Spleen (tissue), 11 donors: ENCODE measurements around the gene APOBEC3C. TPM values are rescaled to one million over a fixed set of nuclear protein-coding genes. Genes with fewer than 3 reads are reported as not detected.
"Not testable (repeated sequence)": the region's sequence is repeated elsewhere in the genome, so short reads cannot be mapped to it uniquely, and the experiment has no call there.

Experiments
- DNase-seq: peaks from one replicate; pipeline ENCODE4 v3.0.0-alpha.2; 2020
- H3K27ac ChIP-seq, 8 donors: fragments of 200-600 bp; sonication (generic) in 7 of 8; 1 replicate in 4 of 8; 2 replicates in 4 of 8; pipeline versions ENCODE4 v1.5.0 to v1.8.0; 2016 to 2021; ENCODE audit warnings: inconsistent platforms in 4 of 8, mild to moderate bottlenecking in 4 of 8, moderate library complexity in 1 of 8
- H3K27me3 ChIP-seq, 7 donors: fragments of 200-600 bp; sonication (generic) in 6 of 7; replicated peaks in 1 of 7; 1 replicate in 4 of 7; 2 replicates in 3 of 7; pipeline versions ENCODE4 v1.5.0 to v1.8.0; 2016 to 2021; ENCODE audit warnings: inconsistent platforms in 3 of 7, mild to moderate bottlenecking in 1 of 7
- H3K36me3 ChIP-seq, 6 donors: fragments of 200-600 bp; sonication (generic) in 5 of 6; 1 replicate in 4 of 6; 2 replicates in 2 of 6; pipeline versions ENCODE4 v1.5.0 to v1.8.0; 2016 to 2021; ENCODE audit warnings: inconsistent platforms in 2 of 6
- H3K4me1 ChIP-seq, 6 donors: fragments of 200-600 bp; sonication (generic) in 5 of 6; 1 replicate in 3 of 6; 2 replicates in 3 of 6; pipeline versions ENCODE4 v1.5.0 to v1.8.0; 2016 to 2021; ENCODE audit warnings: inconsistent platforms in 3 of 6
- H3K4me3 ChIP-seq, 8 donors: fragments of 200-600 bp; sonication (generic) in 7 of 8; 1 replicate in 4 of 8; 2 replicates in 4 of 8; pipeline versions ENCODE4 v1.5.0 to v1.8.0; 2016 to 2021; ENCODE audit warnings: inconsistent platforms in 4 of 8, mild to moderate bottlenecking in 4 of 8, moderate library complexity in 2 of 8
- H3K9me3 ChIP-seq, 8 donors: fragments of 200-600 bp; sonication (generic) in 7 of 8; 1 replicate in 4 of 8; 2 replicates in 4 of 8; pipeline versions ENCODE4 v1.5.0 to v1.8.0; 2016 to 2021; ENCODE audit warnings: inconsistent platforms in 4 of 8
- POLR2A ChIP-seq, 3 donors: fragments of 450-650 bp; IDR thresholded peaks; one replicate each; pipeline ENCODE4 v1.5.1; 2017; ENCODE audit warnings: antibody characterized with exemption in 3 of 3, mild to moderate bottlenecking in 1 of 3
- POLR2AphosphoS5 ChIP-seq, 3 donors: sonication (generic); formaldehyde crosslinking; IDR thresholded peaks; one replicate each; pipeline ENCODE4 v1.5.1; 2017; ENCODE audit warnings: antibody characterized with exemption in 3 of 3
- WGBS, 5 donors: extraction: QIAGEN DNeasy Blood & Tissue Kit in 3 of 5; methylation state at CpG; one replicate each; pipeline versions ENCODE4 v1.1.5 to v1.1.7; 2013 to 2018; 5-methylcytosine and 5-hydroxymethylcytosine counted together
- intact Hi-C: fragments of 100-400 bp; cut with DNase I; formaldehyde crosslinking; loops from one replicate; pipeline ENCODE4 v1.15.0; 2023; ENCODE audit warnings: low total_unique reads
- polyA plus RNA-seq, 3 donors: library from polyadenylated mRNA; stranded (reverse); fragments of 200-250 nt; gene quantifications; one replicate each; pipeline ENCODE4 v1.2.1, GENCODE V29; 2013
- total RNA-seq, 7 donors: library from RNA; depleted of rRNA in 3 of 7; stranded (reverse); fragments of >200 nt in 3 of 7; fragmentation: NEBNext Ultra II Directional in 4 of 7; extraction: Animal tissue kit (Norgen Biotek cat#: 25700) in 4 of 7; gene quantifications; one replicate each; pipeline versions ENCODE4 v1.1.0 to v1.2.1, GENCODE V29; 2016 to 2021
- TF ChIP-seq, protein P1 (sequence below), 11 experiments: fragments of 200-600 bp in 7 of 11; fragments of 450-650 bp in 4 of 11; sonication (generic) in 4 of 11; IDR thresholded peaks in 8 of 11; conservative IDR thresholded peaks in 3 of 11; 1 replicate in 7 of 11; 2 replicates in 4 of 11; pipeline versions ENCODE4 v1.4.0 to v1.8.0; 2016 to 2021; ENCODE audit warnings: antibody characterized with exemption in 11 of 11, inconsistent platforms in 4 of 11, mild to moderate bottlenecking in 1 of 11
- donor health status: healthy with polysubstance abuse.
- donor health status: DM: no; HTN: no; CAD: no; lungs with moderate emphysema.
- donor health status: DM: no; HTN: no; CAD: no.
- donor health status: Bipolar disorder and iron deficiency.
- donor health status: healthy.
- donor health status: DM: no; HTN: no; CAD: no.
- donor health status: DM: yes; HTN: yes; CAD: no.

APOBEC3C gene
- total and polyA plus RNA-seq, 10 donors = 23.5 to 72.4 (median 49.7) TPM

DNA sequence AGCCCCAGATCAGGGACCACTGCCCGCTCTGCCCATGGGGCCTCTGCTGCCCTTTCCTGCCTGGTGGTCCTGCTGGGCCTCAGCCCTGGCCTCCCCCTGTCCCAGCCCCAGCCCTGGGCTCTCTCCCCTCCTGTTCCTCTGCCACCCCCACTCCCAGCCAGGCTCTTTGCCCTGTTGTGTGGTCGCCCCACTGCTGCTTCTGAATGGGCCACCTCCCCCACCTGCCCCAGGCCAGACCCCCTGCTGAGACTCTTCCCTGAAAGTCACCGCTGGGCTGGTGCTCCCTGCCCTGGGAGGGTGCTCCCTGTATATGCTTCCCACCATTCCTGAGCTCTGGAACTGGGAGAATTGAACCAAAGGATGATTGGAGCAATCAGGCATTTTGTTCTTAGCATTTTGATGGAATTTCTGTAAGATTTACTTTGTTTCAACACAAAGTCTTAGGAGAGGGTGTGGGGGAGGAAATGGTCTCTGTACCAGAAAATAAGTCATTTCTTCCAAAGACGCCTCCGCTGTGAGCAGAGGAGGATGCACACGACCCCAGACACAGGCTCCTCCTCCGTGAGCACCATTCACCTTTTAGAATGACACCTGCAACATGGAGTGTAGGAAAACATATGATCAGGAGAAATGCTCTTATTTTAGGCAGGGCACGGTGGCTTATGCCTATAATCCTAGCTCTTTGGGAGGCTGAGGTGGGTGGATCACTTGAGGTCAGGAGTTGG, 26.7 kb upstream of the APOBEC3C start:
- Histone ChIP-seq H3K4me1 (peaks cover 2 to 23% (median 8%) of the 10 kb centered on the region in 6 donors), H3K27me3 (no peaks in the 10 kb centered on the region), H3K36me3 (no peaks in the 10 kb centered on the region), H3K4me3 (no peak overlapping the region), H3K9me3 (peaks cover 0 to 11% (median 0%) of the 10 kb centered on the region in 8 donors), H3K27ac (no peak overlapping the region)
- intact Hi-C loops = no loop called here
- 82 to 91% (median 88%) methylated on average over 7 to 8 of the region's 8 CpGs; no CpG with 5 or more reads in 1 of the 5 donors for WGBS, 5 donors
- DNase-seq = no peak
- TF ChIP-seq POLR2A (IDR thresholded peaks at IDR 0.05) (no peak), POLR2AphosphoS5 (IDR thresholded peaks at IDR 0.05) (no peak)
- TF ChIP-seq, protein P1, sequence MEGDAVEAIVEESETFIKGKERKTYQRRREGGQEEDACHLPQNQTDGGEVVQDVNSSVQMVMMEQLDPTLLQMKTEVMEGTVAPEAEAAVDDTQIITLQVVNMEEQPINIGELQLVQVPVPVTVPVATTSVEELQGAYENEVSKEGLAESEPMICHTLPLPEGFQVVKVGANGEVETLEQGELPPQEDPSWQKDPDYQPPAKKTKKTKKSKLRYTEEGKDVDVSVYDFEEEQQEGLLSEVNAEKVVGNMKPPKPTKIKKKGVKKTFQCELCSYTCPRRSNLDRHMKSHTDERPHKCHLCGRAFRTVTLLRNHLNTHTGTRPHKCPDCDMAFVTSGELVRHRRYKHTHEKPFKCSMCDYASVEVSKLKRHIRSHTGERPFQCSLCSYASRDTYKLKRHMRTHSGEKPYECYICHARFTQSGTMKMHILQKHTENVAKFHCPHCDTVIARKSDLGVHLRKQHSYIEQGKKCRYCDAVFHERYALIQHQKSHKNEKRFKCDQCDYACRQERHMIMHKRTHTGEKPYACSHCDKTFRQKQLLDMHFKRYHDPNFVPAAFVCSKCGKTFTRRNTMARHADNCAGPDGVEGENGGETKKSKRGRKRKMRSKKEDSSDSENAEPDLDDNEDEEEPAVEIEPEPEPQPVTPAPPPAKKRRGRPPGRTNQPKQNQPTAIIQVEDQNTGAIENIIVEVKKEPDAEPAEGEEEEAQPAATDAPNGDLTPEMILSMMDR (IDR thresholded peaks at IDR 0.05 in 8 of 11, conservative IDR thresholded peaks at IDR 0.05 in 3 of 11) = no peak

DNA sequence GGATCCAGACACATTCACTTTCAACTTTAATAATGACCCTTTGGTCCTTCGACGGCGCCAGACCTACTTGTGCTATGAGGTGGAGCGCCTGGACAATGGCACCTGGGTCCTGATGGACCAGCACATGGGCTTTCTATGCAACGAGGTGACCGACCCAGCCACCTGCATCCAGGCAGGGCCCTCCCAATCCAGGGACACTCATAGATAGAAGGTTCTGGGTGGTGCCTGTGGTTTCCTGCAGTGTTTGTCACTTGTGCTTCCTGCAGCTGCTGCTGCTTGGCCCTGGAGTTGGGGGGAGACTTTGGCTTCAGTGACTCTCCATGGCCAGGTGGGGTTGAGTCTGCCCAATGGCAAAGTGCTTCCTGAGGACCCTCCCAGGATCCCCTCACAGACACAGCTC, 24.6 kb upstream of the APOBEC3C start:
- H3K4me1 ChIP-seq = peaks cover 0 to 10% (median 3%) of the 10 kb centered on the region in 6 donors
- intact Hi-C loops = no loop called here
- H3K9me3 ChIP-seq = peaks cover 0 to 1% (median 0%) of the 10 kb centered on the region in 8 donors
- no peak overlapping the region for H3K4me3 ChIP-seq
- DNase-seq = no peak
- TF ChIP-seq POLR2AphosphoS5 (IDR thresholded peaks at IDR 0.05) = no peak
- TF ChIP-seq, protein P1 (IDR thresholded peaks at IDR 0.05 in 8 of 11, conservative IDR thresholded peaks at IDR 0.05 in 3 of 11) = no peak
- TF ChIP-seq POLR2A (IDR thresholded peaks at IDR 0.05) = no peak
- H3K36me3 ChIP-seq = no peaks in the 10 kb centered on the region
- no peaks in the 10 kb centered on the region for H3K27me3 ChIP-seq
- H3K27ac ChIP-seq = no peak overlapping the region
- 64 to 77% (median 70%) methylated on average over 6 of the region's 6 CpGs; no CpG with 5 or more reads in 1 of the 5 donors for WGBS, 5 donors

DNA sequence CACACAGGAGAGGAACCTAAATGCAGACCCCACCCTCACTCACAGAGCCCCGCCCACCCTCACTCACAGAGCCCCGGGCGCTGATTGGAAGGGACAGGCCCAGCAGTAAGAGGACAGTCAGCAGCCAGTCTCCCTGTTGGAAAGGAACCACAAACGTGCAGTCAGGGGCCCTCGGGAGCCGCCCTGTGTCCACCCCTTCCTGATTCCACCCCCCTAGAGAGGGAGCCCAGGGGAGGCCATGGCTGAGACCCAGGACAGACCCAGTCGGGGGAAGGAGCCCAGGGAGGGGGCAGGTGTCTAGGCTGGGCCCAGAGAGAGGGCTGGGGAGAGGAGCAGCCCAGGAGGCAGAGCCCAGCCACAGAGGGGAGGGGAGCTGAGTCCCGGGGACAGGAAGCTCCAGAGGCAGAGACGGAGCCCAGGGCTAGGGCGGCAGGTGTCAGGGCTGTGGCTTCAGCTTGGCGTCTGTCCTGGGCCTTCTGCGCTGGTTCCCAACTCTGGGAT, 21.1 kb upstream of the APOBEC3C start:
- H3K4me3 ChIP-seq, DNase-seq, H3K36me3 ChIP-seq, H3K4me1 ChIP-seq, intact Hi-C loops, H3K9me3 ChIP-seq: not testable (repeated sequence)
- Histone ChIP-seq H3K27ac (peak overlapping the region in 2 of 8 donors; percentile 16 to 49), H3K27me3 (peaks cover 0 to 15% (median 0%) of the 10 kb centered on the region in 7 donors)
- WGBS, 5 donors = 23 to 36% (median 28%) methylated on average over 8 to 12 of the region's 12 CpGs

DNA sequence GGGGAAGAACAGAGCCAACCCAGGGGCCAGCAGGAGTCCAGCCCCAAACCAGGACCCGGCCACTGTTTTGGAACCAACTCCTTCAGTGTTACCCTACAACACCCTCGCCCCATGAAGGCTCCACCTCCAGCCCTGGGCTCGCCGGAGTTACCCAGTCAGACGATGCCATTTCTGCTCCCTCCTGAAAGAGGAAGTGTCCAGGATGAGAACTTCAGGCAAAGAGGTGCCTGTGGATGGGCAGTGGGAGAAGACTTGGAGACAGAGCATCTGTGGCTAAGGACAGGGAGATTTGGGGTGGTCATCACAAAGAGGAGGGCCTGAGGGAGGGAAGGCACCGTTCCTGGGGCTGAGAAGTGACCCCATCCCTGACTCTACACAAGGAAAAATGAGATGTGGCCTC, 18.0 kb upstream of the APOBEC3C start:
- intact Hi-C loops = no loop called here
- H3K27me3 ChIP-seq = peaks cover 0 to 25% (median 0%) of the 10 kb centered on the region in 7 donors
- no peak overlapping the region for H3K27ac ChIP-seq
- 39 to 69% (median 68%) methylated on average over 4 to 6 of the region's 6 CpGs for WGBS, 5 donors
- no peaks in the 10 kb centered on the region for H3K4me1 ChIP-seq
- no peak for DNase-seq
- H3K9me3 ChIP-seq = peaks cover 0 to 11% (median 2%) of the 10 kb centered on the region in 8 donors
- H3K36me3 ChIP-seq = no peaks in the 10 kb centered on the region
- TF ChIP-seq POLR2A (IDR thresholded peaks at IDR 0.05) (no peak), POLR2AphosphoS5 (IDR thresholded peaks at IDR 0.05) (no peak)
- TF ChIP-seq, protein P1 (IDR thresholded peaks at IDR 0.05 in 8 of 11, conservative IDR thresholded peaks at IDR 0.05 in 3 of 11) = no peak
- H3K4me3 ChIP-seq = no peak overlapping the region
